Cerebellar nuclear complex (tissue), 1 donor: Measurements from ENCODE around the gene GPR55.
"Not testable (repeated sequence)": the region's sequence is repeated elsewhere in the genome, so short reads cannot be mapped to it uniquely, and the experiment has no call there.

Experiments used
- DNase-seq, 2 experiments: peaks; one replicate each; lab custom pipeline; 2025; lab: John Stamatoyannopoulos, UW

GPR55 gene

GRCh38 chr2:230950874-230951339, 25.9 kb upstream of the GPR55 start:
- no peak for DNase-seq

- DNase-seq: no peak
These were observed 25.2 kb upstream of the GPR55 start for GRCh38 chr2:230949966-230950873.

GRCh38 chr2:230947908-230948365, 22.9 kb upstream of the GPR55 start:
- DNase-seq: no peak

- DNase-seq: no peak
These were observed 22.2 kb upstream of the GPR55 start for GRCh38 chr2:230947235-230947576.

DNA sequence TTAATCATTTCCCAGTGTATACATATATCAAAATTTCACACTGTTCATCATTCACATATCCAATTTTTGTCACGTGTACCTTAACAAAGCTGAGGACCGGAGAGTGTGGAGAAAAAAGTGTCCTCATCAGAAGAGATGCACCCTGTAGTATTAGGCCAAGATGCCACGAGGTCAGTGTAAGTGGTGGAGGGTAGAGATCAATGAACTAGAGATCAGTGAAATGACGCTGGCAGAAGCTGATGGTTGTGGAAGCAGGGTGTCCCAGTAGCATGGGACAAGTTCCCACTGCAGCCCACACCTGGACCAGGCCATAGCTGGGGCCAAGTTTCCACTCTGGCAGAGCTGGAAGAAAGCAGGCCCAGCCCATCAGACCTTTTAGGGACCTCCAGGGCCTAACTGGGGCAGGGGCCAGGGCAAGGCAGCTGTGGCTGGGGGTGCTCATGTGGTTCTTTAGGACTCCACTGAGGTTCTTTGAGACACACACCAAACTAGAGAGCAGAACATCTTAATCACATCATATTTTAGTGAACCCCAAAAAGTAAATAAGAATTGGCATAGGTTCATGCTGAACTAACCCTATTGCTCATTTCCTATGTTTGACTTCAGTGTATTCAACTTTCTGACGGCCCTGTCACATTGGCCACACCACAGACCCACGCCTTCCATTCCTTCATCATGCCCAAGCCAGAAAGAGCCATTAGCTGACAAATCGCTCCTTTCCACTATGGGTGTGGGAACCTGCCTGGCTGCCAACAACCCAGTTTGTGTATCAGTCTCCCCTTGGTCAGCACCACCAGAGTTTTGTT, 21.6 kb upstream of the GPR55 start:
- no peak for DNase-seq

- DNase-seq: no peak
These were observed 19.8 kb upstream of the GPR55 start for GRCh38 chr2:230944757-230945372.

- no peak for DNase-seq
These were observed 19.1 kb upstream of the GPR55 start for GRCh38 chr2:230944123-230944653.

DNA sequence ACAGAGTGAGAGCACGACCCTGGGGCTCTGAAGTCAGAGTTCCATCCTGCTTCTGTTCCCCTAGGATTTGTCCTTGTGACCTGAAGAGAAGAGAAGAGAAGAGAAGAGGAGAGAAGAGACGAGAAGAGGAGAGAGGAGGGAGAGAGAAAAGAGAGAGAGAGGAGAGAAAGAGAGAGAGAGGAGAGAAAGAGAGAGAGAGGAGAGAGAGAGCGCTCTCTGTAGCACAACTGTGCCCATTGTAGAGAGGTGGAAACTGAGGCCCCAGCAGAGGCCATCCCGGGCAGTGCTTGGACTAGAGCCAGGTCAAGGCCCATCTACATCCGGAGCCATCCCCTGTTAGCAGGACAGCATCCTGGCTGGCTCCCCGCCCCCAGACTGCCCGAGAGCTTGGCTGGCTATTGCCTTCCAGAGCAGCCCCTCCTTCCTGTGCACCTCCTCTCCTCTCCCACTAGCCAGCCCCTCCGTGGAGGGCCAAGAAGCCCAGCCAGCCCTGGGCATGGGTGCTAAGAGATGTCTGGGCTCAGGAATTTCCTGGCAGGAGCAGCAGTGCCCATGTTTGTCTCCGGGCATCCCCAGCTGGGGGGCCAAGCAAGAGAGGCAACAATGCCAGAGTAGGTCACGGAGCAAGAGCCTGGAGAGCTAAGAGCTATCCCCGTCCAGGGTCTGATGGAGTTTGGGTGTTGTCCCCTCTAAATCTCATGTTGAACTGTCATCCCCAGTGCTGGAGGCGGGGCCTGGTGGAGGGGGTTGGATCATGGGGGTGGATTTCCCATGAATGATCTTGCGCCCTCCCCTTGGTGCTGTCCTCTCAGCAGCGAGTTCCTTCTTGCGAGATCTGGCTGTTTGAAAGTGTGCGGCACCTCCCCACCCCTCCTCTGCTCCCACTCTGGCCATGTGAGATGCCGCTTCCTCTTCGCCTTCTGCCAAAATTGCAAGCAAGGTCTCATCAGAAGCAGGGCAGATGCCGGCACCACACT, 18.2 kb upstream of the GPR55 start:
- no peak for DNase-seq

- DNase-seq: no peak
These were observed 17.3 kb upstream of the GPR55 start for GRCh38 chr2:230942371-230942770.

GRCh38 chr2:230941202-230942180, 16.4 kb upstream of the GPR55 start:
- DNase-seq: no peak

- DNase-seq: no peak
These were observed 15.4 kb upstream of the GPR55 start for GRCh38 chr2:230940471-230940815.

DNA sequence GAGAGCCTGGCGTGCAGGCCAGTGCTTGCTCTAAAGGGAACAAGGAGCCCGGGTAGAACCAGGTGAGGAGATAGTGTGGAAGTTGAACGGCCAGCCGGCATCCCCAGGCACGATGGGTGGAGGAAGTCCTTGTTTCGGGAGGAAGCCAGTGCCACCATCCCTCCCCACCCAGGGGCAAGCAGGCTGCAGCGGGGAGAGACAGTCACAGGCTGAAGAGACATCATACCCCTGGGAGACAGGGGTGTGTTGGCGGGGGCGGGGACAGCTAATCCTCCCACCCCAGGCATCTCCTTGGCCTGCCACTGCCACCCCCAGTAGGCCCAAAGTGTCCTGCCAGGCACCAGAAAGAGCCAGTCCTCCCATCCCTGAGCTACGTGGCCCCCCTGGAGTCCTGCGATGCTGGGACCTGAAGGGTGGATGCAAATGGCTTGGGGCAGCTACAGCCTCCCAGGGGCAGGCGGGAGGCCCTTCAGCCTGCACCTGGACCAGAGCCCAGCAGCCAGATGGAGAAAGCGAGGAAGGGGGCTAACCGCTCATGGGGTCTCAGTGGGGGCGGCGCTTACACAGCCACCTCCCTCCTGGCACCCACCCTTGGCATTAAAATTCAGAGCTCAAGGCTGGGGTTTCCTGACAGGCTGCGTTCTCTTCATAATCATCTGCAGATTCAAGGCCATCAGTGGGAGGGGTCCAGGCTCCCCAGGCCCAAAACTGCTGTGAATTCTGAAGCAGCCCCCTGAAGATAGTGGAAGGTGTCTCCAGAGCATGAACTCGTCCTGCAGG, 14.8 kb upstream of the GPR55 start:
- no peak for DNase-seq

DNA sequence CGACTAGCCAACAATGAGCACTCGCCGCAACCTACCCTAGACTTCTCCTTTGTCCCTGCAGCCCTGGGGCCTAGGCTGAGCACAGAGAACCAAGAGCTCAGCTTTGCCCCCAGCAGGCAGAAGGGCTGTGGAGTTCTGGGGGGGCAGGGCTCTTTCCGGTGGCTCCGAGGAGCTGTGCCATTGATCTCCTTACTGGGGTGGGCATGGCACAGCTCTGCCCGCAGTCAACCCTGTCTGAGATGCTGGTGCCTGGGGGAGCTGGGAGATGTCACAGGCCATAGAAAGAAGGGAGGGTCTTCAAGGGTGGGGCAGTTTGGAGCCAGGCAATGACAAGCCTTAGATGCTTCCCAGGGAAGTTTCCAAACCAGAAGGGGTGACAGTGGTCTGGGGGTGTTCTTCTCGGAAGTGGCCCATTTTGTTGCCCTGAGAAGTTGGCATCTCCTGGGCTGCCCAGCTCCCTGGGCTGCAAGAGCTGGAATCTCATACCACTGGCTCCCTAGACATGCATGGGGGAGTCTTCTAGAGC, 14.1 kb upstream of the GPR55 start:
- DNase-seq: no peak

DNA sequence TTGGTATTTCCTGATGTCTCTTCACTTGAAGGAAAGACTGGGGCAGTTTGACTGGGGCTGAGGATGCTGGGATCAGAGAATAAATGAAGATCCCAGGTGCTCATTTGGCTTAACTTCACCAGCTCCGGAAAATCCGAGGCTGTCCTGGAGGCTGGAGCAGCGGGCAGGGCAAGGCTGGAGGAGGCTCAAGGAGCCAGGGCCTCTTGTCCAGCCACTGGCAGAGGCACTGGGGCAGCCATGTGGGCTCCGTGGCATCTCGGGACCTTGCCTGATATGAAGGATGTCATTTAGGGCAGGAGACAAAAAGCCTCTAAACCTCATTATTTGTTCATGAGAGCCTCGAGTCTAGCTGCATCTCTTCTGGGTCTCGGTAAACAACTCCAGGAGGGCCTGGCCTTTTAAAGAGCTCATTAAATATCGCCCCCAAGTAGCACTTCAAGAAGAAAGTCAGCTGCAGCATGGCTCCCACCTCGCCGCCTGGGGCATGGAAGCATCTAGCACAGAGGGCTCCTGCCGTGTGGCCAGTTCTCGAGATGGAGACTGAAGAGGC, 13.5 kb upstream of the GPR55 start:
- no peak for DNase-seq

DNA sequence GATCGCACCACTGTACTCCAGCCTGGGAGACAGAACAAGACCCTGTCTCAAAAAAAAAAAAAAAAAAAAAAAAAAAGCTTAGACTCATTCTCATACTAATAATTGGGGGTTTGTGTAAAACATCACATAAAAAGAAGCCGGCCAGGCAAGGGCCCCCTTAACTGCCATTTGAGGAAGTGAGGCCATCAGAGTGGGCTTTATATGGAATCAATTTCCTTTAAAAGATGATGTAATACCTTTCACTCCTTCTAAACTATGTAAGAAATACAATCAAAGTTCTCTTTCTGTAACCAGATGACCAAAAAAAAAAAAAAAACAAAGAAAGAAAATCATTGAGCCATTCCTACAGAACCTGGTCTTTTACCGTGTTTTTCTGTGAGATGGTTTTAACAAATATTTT, 13.1 kb upstream of the GPR55 start:
- no peak for DNase-seq

GRCh38 chr2:230937362-230937761, 12.3 kb upstream of the GPR55 start:
- DNase-seq: no peak

DNA sequence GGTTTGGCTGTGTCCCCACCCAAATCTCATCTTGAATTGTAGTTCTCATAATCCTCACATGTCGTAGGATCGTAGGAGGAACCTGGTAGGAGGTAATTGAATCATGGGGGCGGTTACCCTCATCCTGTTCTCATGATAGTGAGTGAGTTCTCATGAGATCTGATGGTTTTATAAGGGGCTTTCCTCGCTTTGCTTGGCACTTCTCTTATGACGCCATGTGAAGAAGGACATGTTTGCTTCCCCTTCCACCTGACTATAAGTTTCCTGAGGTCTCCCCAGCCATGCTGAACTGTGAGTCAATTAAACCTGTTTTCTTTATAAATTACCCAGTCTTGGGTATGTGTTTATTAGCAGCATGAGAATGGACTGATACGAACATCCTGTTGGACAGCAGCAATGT, 11.2 kb upstream of the GPR55 start:
- not testable (repeated sequence) for DNase-seq

- DNase-seq: no peak
These were observed 10.0 kb upstream of the GPR55 start for GRCh38 chr2:230935130-230935430.
